Left renal pelvis (tissue), 4 donors: ENCODE measurements around the gene KIRREL3. TPM values are rescaled to one million over a fixed set of nuclear protein-coding genes. Genes with fewer than 3 reads are reported as not detected.
"Not testable (repeated sequence)": the region's sequence is repeated elsewhere in the genome, so short reads cannot be mapped to it uniquely, and the experiment has no call there.

Experiments used
- DNase-seq, 4 donors: peaks; one replicate each; pipeline ENCODE4 v3.0.0-alpha.2; 2013; ENCODE audit warnings: low read depth in 4 of 4, low spot score in 3 of 4
- polyA plus RNA-seq, 4 donors: library from polyadenylated mRNA; unstranded; fragments of 120-200 nt; gene quantifications; one replicate each; pipeline ENCODE4 v1.2.1, GENCODE V29; 2013; ENCODE audit not compliant: insufficient read length in 4 of 4

Gene KIRREL3
- polyA plus RNA-seq, 4 donors, result 1.9 to 11.5 (median 2.3) TPM

GRCh38 chr11:126383339-126384335 is 616.9 kb downstream of the KIRREL3 start:
- DNase-seq, result no peak

- not testable (repeated sequence) for DNase-seq
These were observed 617.9 kb downstream of the KIRREL3 start for GRCh38 chr11:126382641-126383040.

- DNase-seq, result not testable (repeated sequence)
These were observed 618.6 kb downstream of the KIRREL3 start for GRCh38 chr11:126381960-126382359.

- DNase-seq, result no peak
These were observed 619.7 kb downstream of the KIRREL3 start for GRCh38 chr11:126380909-126381308.

GRCh38 chr11:126378763-126379162 is 621.8 kb downstream of the KIRREL3 start:
- no peak for DNase-seq

- no peak for DNase-seq
These were observed 624.8 kb downstream of the KIRREL3 start for GRCh38 chr11:126375726-126376125.

GRCh38 chr11:126374562-126375300 is 625.8 kb downstream of the KIRREL3 start:
- not testable (repeated sequence) for DNase-seq

- not testable (repeated sequence) for DNase-seq
These were observed 627.0 kb downstream of the KIRREL3 start for GRCh38 chr11:126373389-126374066.
